ENCODE measurements around the gene NDUFC1.
A peak's percentile ranks its signal among the peaks of the same experiment; 100 is the strongest.
"Not testable (repeated sequence)": the region's sequence is repeated elsewhere in the genome, so short reads cannot be mapped to it uniquely, and the experiment has no call there.

The NDUFC1 gene

DNA sequence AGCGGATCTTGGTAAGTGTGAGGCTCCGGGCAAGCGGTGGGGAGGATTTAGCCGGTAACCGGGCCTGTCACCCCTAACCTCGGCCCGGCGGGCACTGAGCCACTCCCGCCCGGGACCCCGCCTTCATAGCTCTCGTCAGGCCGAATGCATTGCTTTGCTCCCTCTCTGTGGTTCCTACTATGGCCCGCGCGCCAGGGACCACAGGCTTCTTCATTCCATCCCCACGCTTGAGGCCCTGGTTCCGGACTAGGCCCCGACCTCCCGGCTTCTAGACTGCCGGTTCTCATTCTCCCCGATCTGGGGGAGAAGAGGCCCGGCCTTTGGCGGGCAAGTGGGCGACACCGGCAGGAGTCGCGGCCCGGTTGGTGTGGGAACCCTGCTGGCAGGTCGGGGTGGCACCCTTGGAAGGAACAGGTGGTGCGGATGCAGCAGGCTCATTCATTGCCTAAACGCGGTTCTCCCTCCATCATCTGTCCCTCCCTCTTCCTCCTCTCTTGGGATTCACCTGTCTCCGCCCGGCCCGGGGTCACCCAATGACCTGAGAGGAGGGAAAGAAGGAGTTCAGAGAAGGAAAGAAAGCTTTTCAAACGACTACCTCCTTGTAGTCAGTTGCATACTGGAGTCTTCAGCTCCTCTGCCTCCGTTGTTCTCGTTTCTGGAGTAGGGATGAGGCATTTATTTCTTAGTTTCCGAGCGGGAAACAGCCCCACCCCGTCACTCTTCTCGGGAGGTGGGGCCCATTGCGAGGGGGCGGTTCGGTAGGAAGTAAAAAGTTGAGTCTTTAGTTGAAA is at the start of gene NDUFC1:
TSS of gene NDUFC1 (minus strand) at position 657 of the 791 bp plus-strand sequence. CDS start 6,679 bp downstream, outside the sequence.
- DNase-seq (ENCODE audit: low read depth) = peak; percentile 30

DNA sequence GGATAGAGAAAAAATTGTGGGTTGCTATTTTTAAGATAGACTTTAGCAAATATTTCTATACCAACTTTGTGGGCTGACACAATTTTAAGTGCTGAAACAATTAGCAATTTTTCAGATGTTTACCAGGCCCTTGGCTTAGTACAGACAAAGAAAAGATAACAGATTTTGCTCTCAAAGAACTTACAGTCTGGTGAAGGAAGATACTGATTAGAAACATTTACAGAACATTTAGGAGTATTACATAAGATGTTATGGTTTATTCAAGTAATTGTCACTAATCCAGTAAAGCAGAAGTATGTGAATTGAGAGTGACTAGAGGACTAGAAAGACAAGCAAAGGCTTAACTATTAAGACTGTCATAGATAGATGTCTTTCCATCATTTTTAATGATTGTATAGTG is 35.3 kb upstream of the NDUFC1 start:
- no peak for DNase-seq (ENCODE audit: low read depth)

- no peak for DNase-seq (ENCODE audit: low read depth)
Observed at GRCh38 chr4:139333046-139333445, 30.8 kb upstream of the NDUFC1 start.

DNA sequence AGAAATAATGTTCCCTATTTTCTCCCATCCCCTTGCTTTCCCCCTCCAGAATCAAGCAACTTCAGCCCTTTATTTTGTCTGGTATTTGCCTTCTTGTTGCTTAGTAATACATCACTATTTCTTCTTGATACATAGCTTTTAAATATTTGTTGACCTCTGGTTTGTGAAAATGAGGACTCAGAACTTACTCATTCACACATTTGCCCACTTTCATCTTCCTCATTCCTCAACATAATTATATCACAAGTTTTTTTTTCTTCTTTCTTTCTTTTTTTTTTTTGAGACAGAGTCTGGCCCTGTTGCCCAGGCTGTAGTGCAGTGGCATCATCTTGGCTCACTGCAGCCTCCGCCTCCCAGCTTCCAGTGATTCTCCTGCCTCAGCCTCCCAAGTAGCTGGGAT is 28.9 kb upstream of the NDUFC1 start:
- DNase-seq (ENCODE audit: low read depth) = no peak

DNA sequence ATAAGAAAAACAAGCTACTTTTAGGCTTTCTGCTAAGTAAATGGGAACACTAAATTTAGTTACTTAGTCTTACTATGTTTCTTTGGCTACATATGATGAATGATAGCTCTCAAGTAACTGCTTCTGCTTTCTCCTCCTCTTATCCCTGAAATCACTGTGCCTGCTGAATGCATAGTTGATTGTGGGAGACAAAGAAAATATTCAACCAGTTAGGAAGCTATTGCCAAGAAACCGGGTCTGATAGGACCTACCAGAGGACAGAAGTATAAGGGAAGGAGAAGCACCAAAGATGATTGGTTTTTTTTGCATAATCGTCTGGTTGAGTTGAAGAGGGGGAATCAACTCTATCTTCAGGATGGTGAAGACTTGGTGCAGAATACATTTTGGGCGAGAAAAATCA is 28.0 kb upstream of the NDUFC1 start:
- no peak for DNase-seq (ENCODE audit: low read depth)

GRCh38 chr4:139329665-139330200 is 27.5 kb upstream of the NDUFC1 start:
- DNase-seq (ENCODE audit: low read depth) = no peak

DNA sequence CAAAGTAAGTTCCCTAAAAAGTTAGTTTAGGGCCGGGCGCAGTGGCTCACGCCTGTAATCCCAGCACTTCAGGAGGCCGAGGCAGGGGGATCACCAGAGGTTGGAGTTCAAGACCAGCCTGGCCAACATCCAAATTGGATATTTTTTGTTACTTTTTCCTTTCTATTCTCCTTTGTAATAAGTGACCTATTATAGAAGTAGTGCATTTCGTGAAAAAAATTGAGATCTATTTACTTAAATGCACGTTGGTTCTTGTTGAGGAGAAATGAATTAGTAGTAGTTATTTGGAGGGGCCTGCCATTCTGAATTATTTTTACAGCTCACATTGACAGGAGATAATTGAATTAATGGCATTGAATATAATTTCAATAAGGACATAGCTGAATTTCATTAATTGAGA is 22.3 kb upstream of the NDUFC1 start:
- no peak for DNase-seq (ENCODE audit: low read depth)

- not testable (repeated sequence) for DNase-seq (ENCODE audit: low read depth)
Observed at GRCh38 chr4:139322541-139322940, 20.3 kb upstream of the NDUFC1 start.

GRCh38 chr4:139322070-139322469 is 19.8 kb upstream of the NDUFC1 start:
- not testable (repeated sequence) for DNase-seq (ENCODE audit: low read depth)

- no peak for DNase-seq (ENCODE audit: low read depth)
Observed at GRCh38 chr4:139319571-139319970, 17.3 kb upstream of the NDUFC1 start.

- no peak for DNase-seq (ENCODE audit: low read depth)
Observed at GRCh38 chr4:139317635-139318034, 15.4 kb upstream of the NDUFC1 start.

- DNase-seq (ENCODE audit: low read depth) = no peak
Observed at GRCh38 chr4:139316733-139317132, 14.5 kb upstream of the NDUFC1 start.

DNA sequence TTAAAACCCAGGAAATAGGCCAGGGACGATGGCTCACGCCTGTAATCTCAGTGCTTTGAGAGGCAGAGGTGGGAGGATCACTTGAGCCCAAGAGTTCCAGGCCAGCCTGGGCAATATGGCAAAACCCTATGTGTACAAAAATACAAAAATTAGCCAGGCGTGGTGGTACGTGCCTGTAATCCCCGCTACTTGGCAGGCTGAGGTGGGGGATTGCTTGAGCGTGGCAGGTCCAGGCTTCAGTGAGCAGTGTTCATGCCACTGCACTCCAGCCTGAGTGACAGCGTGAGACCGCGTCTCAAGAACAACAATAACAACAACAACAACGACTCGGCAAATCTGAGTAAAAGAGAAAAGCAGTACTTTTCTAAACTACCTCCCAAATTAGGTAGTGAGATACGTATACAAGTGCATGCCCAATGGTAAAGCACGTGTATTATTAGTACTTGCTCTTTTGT is 13.0 kb upstream of the NDUFC1 start:
- DNase-seq (ENCODE audit: low read depth) = no peak

GRCh38 chr4:139314047-139314800 is 11.9 kb upstream of the NDUFC1 start:
- DNase-seq (ENCODE audit: low read depth) = no peak

DNA sequence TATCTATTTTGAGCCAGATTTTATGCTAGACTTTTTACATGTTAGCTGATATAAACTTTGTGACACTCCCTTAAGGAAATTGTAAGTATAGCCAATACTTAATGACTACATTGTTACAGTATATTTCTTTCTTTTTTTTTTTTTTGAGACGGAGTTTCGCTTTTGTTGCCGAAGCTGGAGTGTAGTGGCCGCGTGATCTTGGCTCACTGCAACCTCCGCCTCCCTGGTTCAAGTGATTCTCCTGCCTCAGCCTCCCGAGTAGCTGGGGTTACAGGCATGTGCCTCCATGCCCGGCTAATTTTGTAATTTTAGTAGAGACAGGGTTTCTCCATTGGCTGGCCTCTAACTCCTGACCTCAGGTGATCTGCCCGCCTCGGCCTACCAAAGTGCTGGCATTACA is 11.1 kb upstream of the NDUFC1 start:
- not testable (repeated sequence) for DNase-seq (ENCODE audit: low read depth)

DNA sequence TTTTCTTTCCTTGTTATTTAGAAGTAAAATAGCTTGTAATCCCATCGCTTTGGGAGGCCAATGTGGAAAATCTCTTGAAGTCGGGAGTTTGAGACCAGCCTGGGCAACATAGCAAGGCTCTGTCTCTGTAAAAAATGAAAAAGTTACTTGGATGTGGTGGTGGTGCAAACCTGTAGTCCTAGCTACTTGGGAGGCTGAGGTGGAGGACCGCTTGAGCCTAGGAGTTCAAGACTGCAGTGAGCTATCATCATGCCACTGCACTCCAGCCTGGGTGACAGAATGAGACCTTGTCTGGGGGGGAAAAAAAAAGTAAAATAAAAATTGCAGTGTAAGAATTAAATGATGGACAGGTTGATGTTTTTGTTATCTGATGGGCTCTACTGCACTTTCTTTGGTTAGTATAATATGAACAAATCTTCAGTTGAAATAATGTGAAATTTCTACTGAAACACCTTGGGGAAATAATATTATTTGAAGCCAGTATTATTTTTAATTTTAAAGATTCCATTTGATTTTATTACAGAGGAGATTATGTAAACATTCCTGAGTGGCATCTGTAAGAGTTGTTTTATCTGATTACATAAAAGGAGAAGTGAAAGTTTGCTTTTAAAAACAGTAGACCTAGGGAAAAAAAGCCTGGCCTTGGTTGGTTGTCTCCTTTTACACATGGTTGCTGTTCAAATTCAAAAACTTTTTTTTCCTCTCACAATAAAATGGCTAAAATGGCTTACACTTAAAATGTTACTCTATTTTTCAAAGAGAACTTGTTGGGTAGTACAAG is 10.5 kb upstream of the NDUFC1 start:
- no peak for DNase-seq (ENCODE audit: low read depth)

DNA sequence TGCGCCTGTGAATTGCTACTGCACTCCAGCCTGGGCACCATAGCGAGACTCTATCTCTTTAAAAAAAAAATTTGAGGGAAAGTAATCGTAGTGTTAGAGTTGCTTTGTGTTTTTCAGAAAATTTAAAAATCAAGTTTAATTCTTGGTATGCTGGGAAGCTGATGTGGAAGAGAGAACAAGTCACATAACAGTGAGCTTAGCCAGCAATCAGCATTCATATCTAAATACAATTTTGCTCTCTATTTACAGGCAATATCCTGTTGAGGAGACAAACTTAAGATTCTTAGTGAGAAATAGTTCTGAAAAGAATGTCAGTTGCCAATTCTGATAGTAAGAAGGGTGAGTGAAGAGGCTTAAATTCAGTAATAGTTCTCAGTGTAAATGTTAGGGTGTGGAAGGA is 9.6 kb upstream of the NDUFC1 start:
- no peak for DNase-seq (ENCODE audit: low read depth)

DNA sequence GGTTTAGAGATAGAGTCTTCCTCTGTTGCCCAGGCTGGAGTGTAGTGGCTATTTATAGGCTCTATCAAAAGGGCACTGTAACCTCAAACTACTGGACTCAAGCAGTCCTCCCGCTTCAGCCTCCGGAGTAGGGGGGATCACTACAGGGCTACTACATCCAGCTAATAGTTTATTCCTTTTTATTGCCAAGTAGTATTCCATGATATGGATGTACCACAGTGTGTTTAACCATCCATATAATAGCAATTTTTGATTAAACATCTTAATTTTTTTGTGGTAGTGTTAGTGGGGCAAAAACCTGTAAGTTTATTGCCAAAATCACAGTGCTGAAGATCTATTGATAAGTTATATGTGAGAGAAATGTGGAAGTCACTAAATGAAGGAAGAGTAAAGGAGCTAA is 2.6 kb upstream of the NDUFC1 start:
- DNase-seq (ENCODE audit: low read depth) = no peak

- peak; percentile 95 for DNase-seq (ENCODE audit: low read depth)
Observed at GRCh38 chr4:139301113-139301820, 1.0 kb downstream of the NDUFC1 start, which contains the start of gene NAA15. Gene NAA15 (plus strand): TSS chr4:139301505. CDS start chr4:139301778, 273 bp downstream.

DNA sequence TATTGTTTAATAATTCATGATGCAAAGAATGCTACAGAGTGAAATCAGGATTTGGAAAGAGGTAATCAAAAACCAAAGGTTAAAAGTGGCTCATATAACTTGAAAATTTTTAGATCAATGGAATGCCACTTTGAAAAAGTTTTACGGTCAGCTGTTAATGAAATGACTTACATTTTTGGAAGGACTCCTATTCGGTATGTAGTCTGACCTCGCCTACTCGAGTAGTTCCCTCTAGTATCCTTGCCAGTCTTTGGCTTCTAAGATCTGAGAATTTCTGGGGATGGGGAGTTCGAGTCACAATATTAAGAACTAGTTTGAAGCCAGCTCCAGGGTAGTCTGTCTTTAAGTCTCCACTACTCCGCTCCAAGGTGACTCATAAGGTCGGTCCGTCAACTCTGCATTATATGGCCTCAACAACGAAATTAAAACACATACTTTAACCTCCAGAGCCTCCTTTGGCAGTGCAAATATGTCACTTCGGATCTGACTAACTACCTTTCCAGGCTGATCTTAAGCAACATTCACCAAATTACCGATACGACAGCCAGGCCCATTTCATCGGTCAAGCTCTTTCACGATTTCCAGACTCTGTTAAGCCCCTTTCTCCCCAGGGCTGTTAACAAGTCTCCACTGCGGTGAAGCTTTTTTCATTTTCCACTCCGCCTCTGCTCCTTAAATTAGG is 1.7 kb downstream of the NDUFC1 start:
- no peak for DNase-seq (ENCODE audit: low read depth)

DNA sequence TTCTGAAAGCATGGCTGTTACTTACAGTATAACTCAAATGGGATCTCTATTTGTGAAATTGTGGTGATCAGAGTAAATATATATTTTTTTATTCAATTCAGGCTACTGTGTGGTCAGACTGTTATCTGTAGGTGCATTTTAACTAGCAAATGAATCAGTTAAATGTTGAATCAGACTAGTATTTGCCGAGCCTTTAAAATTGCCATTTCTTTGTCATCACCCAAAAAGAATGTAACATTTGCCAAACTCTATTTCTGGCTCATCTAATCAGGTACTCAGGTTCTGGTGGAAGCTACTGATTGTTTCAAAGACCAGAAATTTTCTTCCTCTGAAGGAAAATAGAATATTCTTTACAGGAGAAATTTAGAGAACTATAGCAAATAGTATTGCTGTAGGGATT is 2.7 kb downstream of the NDUFC1 start:
- no peak for DNase-seq (ENCODE audit: low read depth)

Data from stimulated activated CD8-positive, alpha-beta memory T cell treated with anti-CD3 and anti-CD28 coated beads, Interleukin-4, amount 100 ng/mL, for 24 hours (primary cell).